ENCODE data around the gene DCUN1D1.

DCUN1D1 gene

DNA sequence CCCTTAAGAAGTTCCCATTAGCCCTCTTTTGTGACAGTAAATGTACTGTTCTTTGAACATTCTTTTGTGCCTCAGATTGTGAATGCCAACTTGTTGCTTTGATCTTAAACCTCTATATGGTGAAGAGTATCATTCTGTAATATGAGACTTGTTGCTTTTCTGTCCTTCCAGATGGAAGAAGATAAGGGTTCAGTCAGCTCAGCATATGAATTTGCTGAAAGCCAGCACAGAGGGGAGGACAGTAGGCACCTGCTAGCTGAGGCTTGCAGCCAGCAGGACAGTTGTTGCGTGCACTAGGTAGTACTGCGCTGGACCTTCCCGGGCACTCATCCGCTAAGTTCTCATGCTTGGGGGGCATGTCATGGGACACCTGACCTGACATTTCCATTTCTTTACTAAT, 74.7 kb downstream of the DCUN1D1 start:
- H3K4me3 ChIP-seq (replicated peaks; ENCODE audit: insufficient read depth, low read length): no peak overlapping the region
- H3K27ac ChIP-seq (replicated peaks): no peak overlapping the region
- DNase-seq (ENCODE audit: low read depth in 1 of 2, low spot score in 1 of 2): no peak
- TF ChIP-seq POLR2AphosphoS5 (IDR thresholded peaks at IDR 0.05; ENCODE audit: low read depth): no peak
- TF ChIP-seq GABPA (IDR thresholded peaks at IDR 0.05; ENCODE audit: low read depth): no peak
- H3K27me3 ChIP-seq (ENCODE audit: insufficient read depth, poor library complexity, severe bottlenecking): no peaks in the 10 kb centered on the region

DNA sequence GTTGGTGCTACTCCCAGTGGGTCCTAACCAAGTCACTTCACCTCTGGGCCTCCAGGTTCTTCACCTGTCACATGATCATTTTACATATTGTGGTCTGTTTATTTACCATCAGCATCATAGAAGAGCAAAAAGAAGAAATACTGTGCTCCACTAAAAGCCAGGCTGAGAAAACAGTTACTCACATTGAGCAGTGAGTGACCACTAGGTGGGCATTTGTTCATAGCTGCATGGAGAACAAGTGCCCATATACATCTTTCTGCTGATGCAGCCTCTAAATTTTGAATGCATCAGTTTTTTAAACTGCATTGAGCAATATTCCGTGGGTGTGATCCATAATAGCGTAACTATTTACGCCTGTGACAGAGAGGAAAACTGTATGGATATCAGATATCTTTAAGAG, 76.2 kb downstream of the DCUN1D1 start:
- no peaks in the 10 kb centered on the region for H3K27me3 ChIP-seq (ENCODE audit: insufficient read depth, poor library complexity, severe bottlenecking)
- TF ChIP-seq, protein P1, sequence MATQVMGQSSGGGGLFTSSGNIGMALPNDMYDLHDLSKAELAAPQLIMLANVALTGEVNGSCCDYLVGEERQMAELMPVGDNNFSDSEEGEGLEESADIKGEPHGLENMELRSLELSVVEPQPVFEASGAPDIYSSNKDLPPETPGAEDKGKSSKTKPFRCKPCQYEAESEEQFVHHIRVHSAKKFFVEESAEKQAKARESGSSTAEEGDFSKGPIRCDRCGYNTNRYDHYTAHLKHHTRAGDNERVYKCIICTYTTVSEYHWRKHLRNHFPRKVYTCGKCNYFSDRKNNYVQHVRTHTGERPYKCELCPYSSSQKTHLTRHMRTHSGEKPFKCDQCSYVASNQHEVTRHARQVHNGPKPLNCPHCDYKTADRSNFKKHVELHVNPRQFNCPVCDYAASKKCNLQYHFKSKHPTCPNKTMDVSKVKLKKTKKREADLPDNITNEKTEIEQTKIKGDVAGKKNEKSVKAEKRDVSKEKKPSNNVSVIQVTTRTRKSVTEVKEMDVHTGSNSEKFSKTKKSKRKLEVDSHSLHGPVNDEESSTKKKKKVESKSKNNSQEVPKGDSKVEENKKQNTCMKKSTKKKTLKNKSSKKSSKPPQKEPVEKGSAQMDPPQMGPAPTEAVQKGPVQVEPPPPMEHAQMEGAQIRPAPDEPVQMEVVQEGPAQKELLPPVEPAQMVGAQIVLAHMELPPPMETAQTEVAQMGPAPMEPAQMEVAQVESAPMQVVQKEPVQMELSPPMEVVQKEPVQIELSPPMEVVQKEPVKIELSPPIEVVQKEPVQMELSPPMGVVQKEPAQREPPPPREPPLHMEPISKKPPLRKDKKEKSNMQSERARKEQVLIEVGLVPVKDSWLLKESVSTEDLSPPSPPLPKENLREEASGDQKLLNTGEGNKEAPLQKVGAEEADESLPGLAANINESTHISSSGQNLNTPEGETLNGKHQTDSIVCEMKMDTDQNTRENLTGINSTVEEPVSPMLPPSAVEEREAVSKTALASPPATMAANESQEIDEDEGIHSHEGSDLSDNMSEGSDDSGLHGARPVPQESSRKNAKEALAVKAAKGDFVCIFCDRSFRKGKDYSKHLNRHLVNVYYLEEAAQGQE (IDR thresholded peaks at IDR 0.05; ENCODE audit: insufficient replicate concordance, low read depth): no peak
- no peak for TF ChIP-seq SPI1 (IDR thresholded peaks at IDR 0.05; ENCODE audit: borderline replicate concordance, low read depth)
- TF ChIP-seq GABPA (IDR thresholded peaks at IDR 0.05; ENCODE audit: low read depth): no peak
- no peak for TF ChIP-seq POLR2AphosphoS5 (IDR thresholded peaks at IDR 0.05; ENCODE audit: low read depth)
- TF ChIP-seq, protein P2, sequence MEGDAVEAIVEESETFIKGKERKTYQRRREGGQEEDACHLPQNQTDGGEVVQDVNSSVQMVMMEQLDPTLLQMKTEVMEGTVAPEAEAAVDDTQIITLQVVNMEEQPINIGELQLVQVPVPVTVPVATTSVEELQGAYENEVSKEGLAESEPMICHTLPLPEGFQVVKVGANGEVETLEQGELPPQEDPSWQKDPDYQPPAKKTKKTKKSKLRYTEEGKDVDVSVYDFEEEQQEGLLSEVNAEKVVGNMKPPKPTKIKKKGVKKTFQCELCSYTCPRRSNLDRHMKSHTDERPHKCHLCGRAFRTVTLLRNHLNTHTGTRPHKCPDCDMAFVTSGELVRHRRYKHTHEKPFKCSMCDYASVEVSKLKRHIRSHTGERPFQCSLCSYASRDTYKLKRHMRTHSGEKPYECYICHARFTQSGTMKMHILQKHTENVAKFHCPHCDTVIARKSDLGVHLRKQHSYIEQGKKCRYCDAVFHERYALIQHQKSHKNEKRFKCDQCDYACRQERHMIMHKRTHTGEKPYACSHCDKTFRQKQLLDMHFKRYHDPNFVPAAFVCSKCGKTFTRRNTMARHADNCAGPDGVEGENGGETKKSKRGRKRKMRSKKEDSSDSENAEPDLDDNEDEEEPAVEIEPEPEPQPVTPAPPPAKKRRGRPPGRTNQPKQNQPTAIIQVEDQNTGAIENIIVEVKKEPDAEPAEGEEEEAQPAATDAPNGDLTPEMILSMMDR (IDR thresholded peaks at IDR 0.05; ENCODE audit: insufficient read depth, low read length): no peak
- H3K27ac ChIP-seq (replicated peaks): no peak overlapping the region
- DNase-seq (ENCODE audit: low read depth in 1 of 2, low spot score in 1 of 2): no peak
- H3K4me3 ChIP-seq (replicated peaks; ENCODE audit: insufficient read depth, low read length): no peak overlapping the region

DNA sequence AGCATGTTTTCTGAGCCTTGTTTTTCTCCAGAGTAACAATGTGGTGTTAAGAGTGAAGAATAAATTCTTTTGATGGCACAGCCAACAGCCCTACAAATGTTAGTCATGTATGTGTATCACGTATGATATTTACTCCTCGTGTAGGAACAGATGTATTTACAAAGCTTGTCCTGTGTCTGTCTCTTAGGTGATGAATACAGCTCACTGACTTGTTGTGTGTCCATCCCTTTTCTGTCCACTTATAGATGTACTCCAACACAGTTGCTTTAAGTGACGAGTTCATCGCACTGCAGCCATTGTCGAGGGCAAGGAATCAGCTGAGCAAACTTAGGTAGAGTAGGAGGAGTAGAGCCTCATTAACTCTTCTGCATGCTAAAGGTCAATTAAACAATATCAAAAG, 78.1 kb downstream of the DCUN1D1 start:
- TF ChIP-seq GABPA (IDR thresholded peaks at IDR 0.05; ENCODE audit: low read depth): no peak
- TF ChIP-seq, protein P1 (IDR thresholded peaks at IDR 0.05; ENCODE audit: insufficient replicate concordance, low read depth): no peak
- TF ChIP-seq SPI1 (IDR thresholded peaks at IDR 0.05; ENCODE audit: borderline replicate concordance, low read depth): no peak
- no peak for TF ChIP-seq POLR2AphosphoS5 (IDR thresholded peaks at IDR 0.05; ENCODE audit: low read depth)
- TF ChIP-seq, protein P2 (IDR thresholded peaks at IDR 0.05; ENCODE audit: insufficient read depth, low read length): no peak

DNA sequence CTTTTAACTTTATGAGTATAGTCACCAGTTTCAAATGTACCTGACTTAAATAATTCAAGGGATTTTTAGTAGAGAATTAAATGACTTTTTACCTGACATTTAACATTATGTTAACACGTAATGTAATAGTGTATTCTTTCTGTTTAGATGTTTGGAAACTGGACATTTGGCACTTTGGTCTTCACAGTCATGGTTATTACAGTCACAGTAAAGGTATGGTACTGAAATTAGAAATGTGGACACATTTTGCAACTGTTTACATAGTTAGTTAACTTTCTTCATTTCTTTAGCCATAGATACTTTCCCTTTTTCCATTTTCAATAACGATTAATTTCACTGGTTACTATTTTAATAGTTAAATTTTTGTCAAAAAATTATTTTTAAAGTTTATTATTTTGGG, 83.8 kb downstream of the DCUN1D1 start:
- Histone ChIP-seq H3K27ac (replicated peaks) (no peak overlapping the region), H3K27me3 (ENCODE audit: insufficient read depth, poor library complexity, severe bottlenecking) (no peaks in the 10 kb centered on the region), H3K4me3 (replicated peaks; ENCODE audit: insufficient read depth, low read length) (no peak overlapping the region)
- no peak for TF ChIP-seq POLR2AphosphoS5 (IDR thresholded peaks at IDR 0.05; ENCODE audit: low read depth)
- TF ChIP-seq, protein P1 (IDR thresholded peaks at IDR 0.05; ENCODE audit: insufficient replicate concordance, low read depth): no peak
- DNase-seq (ENCODE audit: low read depth in 1 of 2, low spot score in 1 of 2): no peak

More for the DNA sequence above, 78.1 kb downstream of the DCUN1D1 start:
- no peak overlapping the region for H3K4me3 ChIP-seq (replicated peaks; ENCODE audit: insufficient read depth, low read length)
- H3K27me3 ChIP-seq (ENCODE audit: insufficient read depth, poor library complexity, severe bottlenecking): no peaks in the 10 kb centered on the region
- H3K27ac ChIP-seq (replicated peaks): no peak overlapping the region
- DNase-seq (ENCODE audit: low read depth in 1 of 2, low spot score in 1 of 2): no peak
